GM12891 (cell line): ENCODE measurements around the gene TNFAIP8L3.

Experiments used
- POLR2A ChIP-seq: IDR thresholded peaks from 2 replicates; pipeline ENCODE4 v1.6.1; 2011; ENCODE audit warnings: low read depth, low read length, control low read depth
- POLR2AphosphoS5 ChIP-seq: IDR thresholded peaks from 2 replicates; pipeline ENCODE4 v1.6.1; 2011; ENCODE audit warnings: low read depth, low read length, control low read depth

- TF ChIP-seq POLR2AphosphoS5 = no peak
- no peak for TF ChIP-seq POLR2A
Observed at GRCh38 chr15:51112078-51112477, 17.4 kb upstream of the TNFAIP8L3 start.
